Panc1 (cell line): ENCODE results near the gene AKAP13. TPM values are rescaled to one million over a fixed set of nuclear protein-coding genes. Genes with fewer than 3 reads are reported as not detected.

Experiments
- ATAC-seq: fragments of 200-7000 bp; cut with Tn5 transposase; 2 replicates; pipeline ENCODE4 v1.9.1; 2020; ENCODE audit warnings: mild to moderate bottlenecking, moderate library complexity
- BruUV-seq: library from RNA; stranded (reverse); fragments of 400-500 nt; replicated peaks from 2 replicates; lab custom pipeline; 2021; lab: Mats Ljungman, UMichigan
- CTCF ChIA-PET: fragments of 300-600 bp; sonication (Branson Sonifier 250); formaldehyde crosslinking; loops from one replicate; lab custom pipeline; 2022; ENCODE audit warnings: antibody characterized with exemption; lab: Charles Lee
- POLR2A ChIA-PET: fragments of 300-600 bp; sonication (Branson Sonifier 250); formaldehyde crosslinking; loops from one replicate; lab custom pipeline; 2022; ENCODE audit warnings: antibody characterized with exemption; lab: Charles Lee
- DNase-seq: peaks from one replicate; pipeline ENCODE4 v3.0.0-alpha.2; 2010; ENCODE audit warnings: low read depth, low spot score
- H3K27ac ChIP-seq: 2 replicates; pipeline ENCODE4 v1.5.1; 2011; ENCODE audit warnings: mild to moderate bottlenecking, low read length, inconsistent platforms
- H3K27me3 ChIP-seq: fragments of 200-500 bp; sonication (Bioruptor generic); 2 replicates; pipeline ENCODE4 v1.6.0; 2014; ENCODE audit warnings: low read length, inconsistent platforms; ENCODE audit not compliant: control insufficient read depth, insufficient read depth
- H3K36me3 ChIP-seq: fragments of 200-500 bp; sonication (Bioruptor generic); 2 replicates; pipeline ENCODE4 v1.5.1; 2014; ENCODE audit warnings: inconsistent platforms, mild to moderate bottlenecking, low read length, moderate library complexity; ENCODE audit not compliant: control insufficient read depth, insufficient read depth
- H3K4me1 ChIP-seq: 2 replicates; pipeline ENCODE4 v1.5.1; 2011; ENCODE audit warnings: inconsistent platforms, mild to moderate bottlenecking, low read length, moderate library complexity; ENCODE audit not compliant: control insufficient read depth, insufficient read depth
- H3K4me3 ChIP-seq, 2 experiments: 2 replicates each; pipeline ENCODE4 v1.5.1; 2011 to 2012; ENCODE audit warnings: low read depth in 2 of 2, low read length in 2 of 2, mild to moderate bottlenecking in 2 of 2, inconsistent platforms in 1 of 2, moderate library complexity in 1 of 2
- H3K9me3 ChIP-seq: fragments of 200-500 bp; sonication (Bioruptor generic); 2 replicates; pipeline ENCODE4 v1.5.1; 2014; ENCODE audit warnings: low read depth, mild to moderate bottlenecking, inconsistent platforms, low read length, moderate library complexity; ENCODE audit not compliant: control insufficient read depth, insufficient read depth
- CTCF ChIP-seq: fragments of 450-650 bp; IDR thresholded peaks from 2 replicates; pipeline ENCODE4 v1.5.1; 2017; ENCODE audit warnings: mild to moderate bottlenecking
- POLR2AphosphoS5 ChIP-seq: IDR thresholded peaks from 2 replicates; pipeline ENCODE4 v1.6.1; 2012; ENCODE audit warnings: mild to moderate bottlenecking, low read depth, low read length, moderate library complexity
- REST ChIP-seq, 2 experiments: IDR thresholded peaks; 2 replicates each; pipeline ENCODE4 v1.6.1; 2011 to 2012; ENCODE audit warnings: low read depth in 2 of 2, control low read depth in 1 of 2, low read length in 1 of 2, mild to moderate bottlenecking in 1 of 2, moderate library complexity in 1 of 2; ENCODE audit not compliant: insufficient read depth in 1 of 2
- SIN3A ChIP-seq: IDR thresholded peaks from 2 replicates; pipeline ENCODE4 v1.6.1; 2012; ENCODE audit warnings: low read depth, mild to moderate bottlenecking, low read length, moderate library complexity, borderline replicate concordance; ENCODE audit not compliant: insufficient read depth
- TCF7L2 ChIP-seq: IDR thresholded peaks from 2 replicates; pipeline ENCODE4 v1.6.1; 2011; ENCODE audit warnings: mild to moderate bottlenecking, low read depth, low read length, inconsistent platforms
- in situ Hi-C: cut with HindIII; loops from 2 replicates; pipeline ENCODE4 v1.10.0; 2016; ENCODE audit warnings: low sequenced_read_pairs, low pct_unique_long_range_greater_than_20kb
- intact Hi-C: fragments of 100-400 bp; cut with micrococcal nuclease; formaldehyde crosslinking; loops from one replicate; pipeline ENCODE4 v1.10.0; 2022; ENCODE audit not compliant: unreplicated experiment
- total RNA-seq: library from RNA; stranded (reverse); gene quantifications from one replicate; pipeline ENCODE4 v1.2.1, GENCODE V29; 2021; ENCODE audit not compliant: unreplicated experiment

AKAP13 gene
- total RNA-seq, 1 experiment from 2014 or later, result 94.2 TPM

GRCh38 chr15:85365980-85366379 lies 14.4 kb upstream of the AKAP13 start:
- POLR2A ChIA-PET, result no interaction called here
- H3K4me3 ChIP-seq, result no peak overlapping the region
- intact Hi-C loops (no loop called here), in situ Hi-C loops (no loop called here)
- DNase-seq, result no peak
- no peak overlapping the region for H3K27ac ChIP-seq
- no peak for TF ChIP-seq REST (IDR thresholded peaks at IDR 0.05; ENCODE audit: insufficient read depth in 1 of 2, low read depth in 2 of 2, low read length in 1 of 2)
- no peak for TF ChIP-seq TCF7L2
- no peak for TF ChIP-seq SIN3A
- TF ChIP-seq POLR2AphosphoS5, result no peak
- TF ChIP-seq CTCF, result no peak
- H3K27me3 ChIP-seq, result no peaks in the 10 kb centered on the region
- no peaks in the 10 kb centered on the region for H3K9me3 ChIP-seq
- no peak for ATAC-seq
- no peaks in the 10 kb centered on the region for H3K36me3 ChIP-seq
- BruUV-seq, result no TSS peak
- no peaks in the 10 kb centered on the region for H3K4me1 ChIP-seq
- CTCF ChIA-PET, result no interaction called here

GRCh38 chr15:85367741-85368140 lies 12.7 kb upstream of the AKAP13 start:
- POLR2A ChIA-PET, result no interaction called here
- in situ Hi-C loops, result no loop called here

More at GRCh38 chr15:85367741-85368140, 12.7 kb upstream of the AKAP13 start:
- Histone ChIP-seq H3K27me3 (no peaks in the 10 kb centered on the region), H3K4me1 (no peaks in the 10 kb centered on the region), H3K9me3 (no peaks in the 10 kb centered on the region), H3K27ac (no peak overlapping the region), H3K36me3 (no peaks in the 10 kb centered on the region), H3K4me3 (no peak overlapping the region)
- CTCF ChIA-PET, result no interaction called here
- intact Hi-C loops, result no loop called here
- no peak for ATAC-seq
- TF ChIP-seq TCF7L2, result no peak
- no peak for TF ChIP-seq CTCF
- TF ChIP-seq POLR2AphosphoS5, result no peak
- no peak for TF ChIP-seq REST (IDR thresholded peaks at IDR 0.05; ENCODE audit: insufficient read depth in 1 of 2, low read depth in 2 of 2, low read length in 1 of 2)
- no peak for TF ChIP-seq SIN3A
- BruUV-seq, result no TSS peak
- DNase-seq, result no peak
